Measurements from ENCODE around the gene CDC27. TPM values are rescaled to one million over a fixed set of nuclear protein-coding genes. Genes with fewer than 3 reads are reported as not detected.
"Not testable (repeated sequence)": the region's sequence is repeated elsewhere in the genome, so short reads cannot be mapped to it uniquely, and the experiment has no call there.

The CDC27 gene
- polyA plus RNA-seq, 1 donor: 49.6 TPM

DNA sequence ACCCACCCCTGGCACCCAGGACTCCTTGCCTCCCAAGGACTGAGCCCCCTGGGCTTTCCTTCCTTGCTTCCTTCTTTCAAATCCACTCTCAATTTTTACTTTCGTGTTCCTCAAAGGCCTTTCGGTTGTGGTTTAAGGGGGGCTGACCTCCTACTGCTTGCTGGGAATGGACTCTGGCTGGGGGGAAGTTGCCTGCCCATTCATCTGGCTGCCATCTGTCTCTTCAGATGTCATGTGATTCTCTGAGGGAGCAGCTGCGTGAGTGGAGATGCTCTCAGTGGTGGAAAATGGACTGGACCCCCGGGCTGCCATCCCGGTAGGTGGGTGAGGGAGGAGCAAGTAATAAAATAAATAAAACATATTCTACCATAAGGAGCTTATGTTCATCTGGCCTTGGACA, 116.2 kb downstream of the CDC27 start:
- DNase-seq (ENCODE audit: low read depth): no peak

DNA sequence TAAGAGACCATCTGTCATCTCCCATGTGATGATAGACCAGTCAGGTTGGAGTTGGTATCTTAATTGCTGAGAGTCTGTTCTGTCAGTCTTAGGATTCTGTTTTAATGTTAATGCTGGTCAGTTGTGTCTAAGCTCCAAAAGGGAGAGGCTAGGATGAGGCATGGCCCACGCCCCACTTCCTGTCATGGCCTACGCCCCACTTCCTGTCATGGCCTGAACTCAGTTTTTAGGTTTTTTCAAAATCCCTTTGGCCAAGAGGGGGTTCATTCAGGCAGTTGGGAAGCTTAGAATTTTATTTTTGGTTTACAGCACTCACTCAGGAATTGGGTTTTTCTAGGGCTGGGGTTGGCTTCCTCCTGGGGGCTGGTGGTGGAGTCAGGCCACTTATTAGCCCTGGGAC, 117.9 kb downstream of the CDC27 start:
- not testable (repeated sequence) for DNase-seq (ENCODE audit: low read depth)

DNA sequence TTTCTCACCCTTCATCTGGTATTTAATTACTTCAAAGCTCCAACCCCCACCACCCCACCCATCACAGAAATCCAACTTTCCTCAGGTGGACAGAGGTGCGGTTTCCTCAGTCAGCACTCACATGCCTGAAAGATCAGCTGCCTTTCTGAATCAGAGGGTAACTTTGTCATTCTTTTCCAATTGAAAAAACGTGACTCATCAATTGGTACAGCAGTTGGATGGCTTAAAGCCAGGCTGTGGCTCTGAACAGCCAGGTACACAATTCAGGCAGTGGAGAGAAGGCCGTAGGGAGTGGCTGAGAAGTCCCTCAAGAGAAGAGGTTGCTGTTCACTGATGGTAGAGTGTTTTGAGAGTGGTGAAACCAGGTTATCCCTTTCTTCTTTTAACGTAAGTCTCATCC, 118.8 kb downstream of the CDC27 start:
- not testable (repeated sequence) for DNase-seq (ENCODE audit: low read depth)

Other genes starting within 250 kb of the CDC27 start
- gene RPRML, start 210.0 kb downstream of the CDC27 start, polyA plus RNA-seq (ENCODE audit: insufficient read length): 0.42 TPM
- 1,803 TPM for gene MYL4, start 20.1 kb upstream of the CDC27 start, polyA plus RNA-seq (ENCODE audit: insufficient read length)
- gene ITGB3, start 64.5 kb upstream of the CDC27 start, polyA plus RNA-seq (ENCODE audit: insufficient read length): 12.3 TPM
- gene EFCAB13, start 134.7 kb upstream of the CDC27 start, polyA plus RNA-seq (ENCODE audit: insufficient read length): 6.5 TPM